Stomach smooth muscle (tissue), 2 donors: ENCODE data around the gene TMEM87B.
A peak's percentile ranks its signal among the peaks of the same experiment; 100 is the strongest.
"Not testable (repeated sequence)": the region's sequence is repeated elsewhere in the genome, so short reads cannot be mapped to it uniquely, and the experiment has no call there.

Experiments
- H3K27ac ChIP-seq: one replicate; pipeline ENCODE4 v1.7.0; 2013; ENCODE audit warnings: mild to moderate bottlenecking, low read length, inconsistent platforms
- H3K27me3 ChIP-seq, 2 donors: one replicate each; pipeline ENCODE4 v1.7.0; 2013; ENCODE audit warnings: low read length in 2 of 2; ENCODE audit not compliant: insufficient read depth in 2 of 2, control insufficient read depth in 1 of 2
- H3K36me3 ChIP-seq, 2 donors: one replicate each; pipeline ENCODE4 v1.7.0; 2013; ENCODE audit warnings: low read length in 2 of 2; ENCODE audit not compliant: control insufficient read depth in 2 of 2, insufficient read depth in 2 of 2
- H3K4me1 ChIP-seq: one replicate; pipeline ENCODE4 v1.7.0; 2013; ENCODE audit warnings: low read length; ENCODE audit not compliant: control insufficient read depth, insufficient read depth
- H3K4me3 ChIP-seq, 2 donors: one replicate each; pipeline ENCODE4 v1.7.0; 2013; ENCODE audit warnings: low read length in 2 of 2
- H3K9ac ChIP-seq, 2 donors: one replicate each; pipeline ENCODE4 v1.7.0; 2013; ENCODE audit warnings: low read length in 2 of 2, mild to moderate bottlenecking in 1 of 2
- H3K9me3 ChIP-seq, 2 donors: one replicate each; pipeline ENCODE4 v1.7.0; 2013; ENCODE audit warnings: low read length in 2 of 2; ENCODE audit not compliant: control insufficient read depth in 2 of 2
- donor health status: healthy.
- donor health status: Pancreatic carcinoma.

Gene TMEM87B

GRCh38 chr2:112121682-112122254 is 66.7 kb downstream of the TMEM87B start:
- Histone ChIP-seq H3K27me3 (no peaks in the 10 kb centered on the region), H3K36me3 (peaks cover 3 to 6% of the 10 kb centered on the region in 2 donors), H3K9me3 (no peaks in the 10 kb centered on the region), H3K4me1 (no peaks in the 10 kb centered on the region), H3K4me3 (no peak overlapping the region), H3K9ac (no peak overlapping the region), H3K27ac (no peak overlapping the region)

GRCh38 chr2:112129060-112129459 is 74.0 kb downstream of the TMEM87B start:
- H3K9ac ChIP-seq = no peak overlapping the region
- no peaks in the 10 kb centered on the region for H3K36me3 ChIP-seq
- H3K9me3 ChIP-seq = no peaks in the 10 kb centered on the region
- H3K4me3 ChIP-seq = no peak overlapping the region
- no peak overlapping the region for H3K27ac ChIP-seq
- no peaks in the 10 kb centered on the region for H3K4me1 ChIP-seq
- H3K27me3 ChIP-seq = no peaks in the 10 kb centered on the region

DNA sequence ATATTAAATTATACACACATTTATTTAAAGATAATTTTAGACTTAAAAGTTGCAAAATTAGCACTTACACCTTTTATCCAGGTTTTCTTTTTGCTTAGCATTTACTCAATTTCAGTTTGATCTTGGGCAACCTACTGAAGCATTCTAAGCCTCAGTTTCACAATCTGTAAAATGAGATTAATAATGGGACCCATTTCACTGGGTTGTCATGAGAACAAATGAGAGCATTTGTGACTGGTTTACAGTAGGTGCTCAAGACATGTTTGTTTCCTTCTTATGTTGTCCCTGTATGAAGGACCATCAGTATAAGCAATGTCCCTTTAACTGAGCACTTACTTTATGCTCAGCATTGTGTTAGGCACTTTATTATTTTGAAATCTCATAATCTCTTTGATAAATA is 78.3 kb downstream of the TMEM87B start:
- Histone ChIP-seq H3K27me3 (peaks cover 6 to 7% of the 10 kb centered on the region in 2 donors), H3K9me3 (no peaks in the 10 kb centered on the region), H3K4me1 (peaks cover 5% of the 10 kb centered on the region), H3K27ac (no peak overlapping the region), H3K9ac (no peak overlapping the region), H3K4me3 (no peak overlapping the region), H3K36me3 (no peaks in the 10 kb centered on the region)

DNA sequence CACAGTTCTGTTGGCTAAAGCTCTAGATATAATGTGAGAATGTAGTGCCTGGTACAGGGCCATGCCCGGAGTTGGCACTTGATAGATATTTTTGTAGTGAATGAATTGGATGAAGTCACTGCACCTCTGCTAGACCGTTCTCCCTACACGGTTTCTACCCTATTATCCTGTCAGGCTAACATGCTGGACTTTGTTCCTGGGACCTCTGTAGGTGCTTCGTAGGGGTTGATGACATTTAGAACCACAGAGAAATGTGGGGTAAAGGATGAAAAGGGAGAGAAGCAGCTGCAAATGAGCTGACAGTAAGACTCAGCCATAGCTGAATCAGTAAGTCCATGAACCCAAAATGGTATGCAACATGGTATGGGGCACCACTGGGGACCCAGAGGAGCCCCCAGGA is 79.1 kb downstream of the TMEM87B start:
- no peaks in the 10 kb centered on the region for H3K36me3 ChIP-seq
- H3K4me1 ChIP-seq = peaks cover 5% of the 10 kb centered on the region
- H3K4me3 ChIP-seq = no peak overlapping the region
- H3K27me3 ChIP-seq = peaks cover 6 to 7% of the 10 kb centered on the region in 2 donors
- H3K27ac ChIP-seq = no peak overlapping the region
- no peaks in the 10 kb centered on the region for H3K9me3 ChIP-seq
- no peak overlapping the region for H3K9ac ChIP-seq

DNA sequence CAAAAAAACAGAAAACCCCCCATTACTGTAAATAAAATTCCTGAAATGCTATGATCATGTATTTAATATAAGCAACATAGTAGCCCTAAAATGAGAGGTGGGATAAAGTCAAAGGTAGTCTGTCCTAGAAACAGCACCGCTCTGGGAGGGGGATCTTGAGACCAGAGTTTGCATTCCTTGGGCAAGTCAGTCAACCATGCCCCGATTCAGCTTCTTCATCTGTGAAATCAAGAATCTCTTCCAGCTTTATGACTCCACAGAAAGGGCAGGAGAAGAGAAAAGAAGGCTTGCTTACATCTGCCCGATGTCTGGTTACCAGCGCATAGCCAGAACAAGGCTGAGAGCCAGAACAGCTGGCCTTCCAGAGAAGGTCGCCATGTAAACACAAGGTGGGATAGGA is 81.0 kb downstream of the TMEM87B start:
- Histone ChIP-seq H3K36me3 (no peaks in the 10 kb centered on the region), H3K4me3 (no peak overlapping the region), H3K9me3 (no peaks in the 10 kb centered on the region), H3K27me3 (peaks cover 7 to 15% of the 10 kb centered on the region in 2 donors), H3K27ac (no peak overlapping the region), H3K4me1 (peaks cover 9% of the 10 kb centered on the region), H3K9ac (no peak overlapping the region)

GRCh38 chr2:112137516-112138158 is 82.6 kb downstream of the TMEM87B start:
- no peak overlapping the region for H3K27ac ChIP-seq
- H3K4me3 ChIP-seq = peak overlapping the region; percentile 62 to 66
- no peaks in the 10 kb centered on the region for H3K36me3 ChIP-seq
- H3K27me3 ChIP-seq = peaks cover 13 to 15% of the 10 kb centered on the region in 2 donors
- no peaks in the 10 kb centered on the region for H3K9me3 ChIP-seq
- no peak overlapping the region for H3K9ac ChIP-seq
- H3K4me1 ChIP-seq = peaks cover 9% of the 10 kb centered on the region

DNA sequence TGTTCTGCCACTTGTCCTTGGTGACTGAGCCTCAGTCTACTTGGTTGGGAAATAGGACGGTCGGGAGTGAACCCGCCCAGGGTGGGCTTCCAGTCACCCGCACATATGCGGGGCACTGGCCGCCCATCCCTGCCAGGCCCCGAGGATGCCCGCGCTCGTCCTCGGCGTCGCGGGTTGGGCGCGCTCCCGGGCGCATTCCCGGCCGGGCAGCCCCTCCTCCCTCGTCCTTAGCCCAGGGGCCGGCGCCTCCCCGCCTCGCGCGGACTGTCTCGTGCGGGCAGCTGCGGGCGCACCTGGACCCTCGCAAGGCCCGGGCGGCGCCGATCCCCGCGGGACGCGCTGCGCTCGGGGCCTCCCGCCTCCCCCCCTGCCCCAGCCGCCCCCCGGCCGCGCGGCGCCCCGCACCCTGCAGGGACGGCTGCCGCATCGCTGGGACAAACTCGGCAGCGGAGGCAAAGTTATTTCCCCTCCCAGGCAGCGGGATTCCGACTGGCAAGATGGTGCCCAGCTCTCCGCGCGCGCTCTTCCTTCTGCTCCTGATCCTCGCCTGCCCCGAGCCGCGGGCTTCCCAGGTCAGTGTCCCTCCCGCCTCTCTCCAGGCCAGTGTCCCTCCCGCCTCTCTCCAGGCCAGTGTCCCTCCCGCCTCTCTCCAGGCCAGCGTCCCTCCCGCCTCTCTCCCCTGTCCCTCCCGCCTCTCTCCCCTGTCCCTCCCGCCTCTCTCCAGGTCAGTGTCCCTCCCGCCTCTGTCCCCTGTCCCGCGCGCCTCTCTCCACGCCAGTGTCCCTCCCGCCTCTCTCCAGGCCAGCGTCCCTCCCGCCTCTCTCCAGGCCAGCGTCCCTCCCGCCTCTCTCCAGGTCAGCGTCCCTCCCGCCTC is 83.3 kb downstream of the TMEM87B start, which contains the start of gene FBLN7:
TSS of gene FBLN7 (plus strand) at position 227 of the 874 bp plus-strand sequence. CDS start at position 498, 271 bp downstream.
- H3K4me3 ChIP-seq = peak within 1 kb of the TSS; percentile 62 to 66
- H3K27me3 ChIP-seq = peaks cover 13 to 15% of the 10 kb centered on the region in 2 donors
- no peaks in the 10 kb centered on the region for H3K9me3 ChIP-seq
- peaks cover 9% of the 10 kb centered on the region for H3K4me1 ChIP-seq
- no peak within 1 kb of the TSS for H3K27ac ChIP-seq
- no peak within 1 kb of the TSS for H3K9ac ChIP-seq
- no peaks in the 10 kb centered on the region for H3K36me3 ChIP-seq

DNA sequence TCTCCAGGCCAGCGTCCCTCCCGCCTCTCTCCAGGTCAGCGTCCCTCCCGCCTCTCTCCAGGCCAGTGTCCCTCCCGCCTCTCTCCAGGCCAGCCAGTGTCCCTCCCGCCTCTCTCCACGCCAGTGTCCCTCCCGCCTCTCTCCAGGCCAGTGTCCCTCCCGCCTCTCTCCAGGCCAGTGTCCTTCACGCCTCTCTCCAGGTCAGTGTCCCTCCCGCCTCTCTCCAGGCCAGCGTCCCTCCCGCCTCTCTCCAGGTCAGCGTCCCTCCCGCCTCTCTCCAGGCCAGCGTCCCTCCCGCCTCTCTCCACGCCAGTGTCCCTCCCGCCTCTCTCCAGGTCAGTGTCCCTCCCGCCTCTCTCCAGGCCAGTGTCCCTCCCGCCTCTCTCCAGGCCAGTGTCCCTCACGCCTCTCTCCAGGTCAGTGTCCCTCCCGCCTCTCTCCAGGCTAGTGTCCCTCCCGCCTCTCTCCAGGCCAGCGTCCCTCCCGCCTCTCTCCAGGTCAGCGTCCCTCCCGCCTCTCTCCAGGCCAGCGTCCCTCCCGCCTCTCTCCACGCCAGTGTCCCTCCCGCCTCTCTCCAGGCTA is 84.1 kb downstream of the TMEM87B start:
- not testable (repeated sequence) for H3K9me3 ChIP-seq, H3K4me1 ChIP-seq, H3K36me3 ChIP-seq, H3K27ac ChIP-seq, H3K9ac ChIP-seq
- peak overlapping the region in 1 of 2 donors; percentile 66 for H3K4me3 ChIP-seq
- peaks cover 13 to 15% of the 10 kb centered on the region in 2 donors for H3K27me3 ChIP-seq

DNA sequence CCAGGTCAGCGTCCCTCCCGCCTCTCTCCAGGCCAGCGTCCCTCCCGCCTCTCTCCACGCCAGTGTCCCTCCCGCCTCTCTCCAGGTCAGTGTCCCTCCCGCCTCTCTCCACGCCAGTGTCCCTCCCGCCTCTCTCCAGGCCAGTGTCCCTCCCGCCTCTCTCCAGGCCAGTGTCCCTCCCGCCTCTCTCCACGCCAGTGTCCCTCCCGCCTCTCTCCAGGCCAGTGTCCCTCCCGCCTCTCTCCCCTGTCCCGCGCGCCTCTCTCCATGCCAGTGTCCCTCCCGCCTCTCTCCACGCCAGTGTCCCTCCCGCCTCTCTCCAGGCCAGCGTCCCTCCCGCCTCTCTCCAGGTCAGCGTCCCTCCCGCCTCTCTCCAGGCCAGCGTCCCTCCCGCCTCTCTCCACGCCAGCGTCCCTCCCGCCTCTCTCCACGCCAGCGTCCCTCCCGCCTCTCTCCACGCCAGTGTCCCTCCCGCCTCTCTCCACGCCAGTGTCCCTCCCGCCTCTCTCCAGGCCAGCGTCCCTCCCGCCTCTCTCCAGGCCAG is 84.7 kb downstream of the TMEM87B start:
- H3K9ac ChIP-seq, H3K4me1 ChIP-seq, H3K27ac ChIP-seq, H3K9me3 ChIP-seq, H3K36me3 ChIP-seq: not testable (repeated sequence)
- Histone ChIP-seq H3K27me3 (peaks cover 13 to 15% of the 10 kb centered on the region in 2 donors), H3K4me3 (peak overlapping the region in 1 of 2 donors; percentile 40)

DNA sequence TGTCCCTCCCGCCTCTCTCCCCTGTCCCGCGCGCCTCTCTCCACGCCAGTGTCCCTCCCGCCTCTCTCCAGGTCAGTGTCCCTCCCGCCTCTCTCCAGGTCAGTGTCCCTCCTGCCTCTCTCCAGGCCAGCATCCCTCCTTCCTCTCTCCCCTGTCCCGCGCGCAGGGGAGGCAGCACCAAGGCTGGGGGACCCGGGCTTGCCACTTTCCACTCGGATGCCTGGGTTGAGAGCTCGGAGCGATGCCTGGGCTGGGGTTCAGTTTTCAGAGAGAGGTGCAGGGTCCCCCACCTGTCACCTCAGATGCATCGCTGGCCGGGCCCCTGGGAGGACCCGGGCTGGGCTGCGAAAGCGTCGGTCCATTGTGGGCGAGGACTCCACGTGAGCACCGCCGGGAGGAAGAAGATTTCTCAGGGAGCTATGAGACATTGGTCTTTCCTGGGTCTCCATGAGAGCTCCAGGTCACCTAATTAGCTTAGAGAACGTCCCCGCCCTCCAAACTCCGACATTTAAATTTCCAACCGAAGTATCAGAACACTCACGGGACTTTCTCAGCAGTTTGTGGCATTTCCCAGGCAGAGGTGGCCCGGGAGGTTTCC is 85.2 kb downstream of the TMEM87B start:
- Histone ChIP-seq H3K9me3 (no peaks in the 10 kb centered on the region), H3K36me3 (no peaks in the 10 kb centered on the region), H3K4me3 (peak overlapping the region in 1 of 2 donors; percentile 40), H3K9ac (no peak overlapping the region), H3K27ac (no peak overlapping the region), H3K27me3 (peaks cover 13 to 15% of the 10 kb centered on the region in 2 donors), H3K4me1 (peaks cover 9% of the 10 kb centered on the region)
